OCI-LY3 (cell line): ENCODE data around the gene TCP10L.

Experiments
- H2AFZ ChIP-seq: fragments of 200-600, 300-600 bp; shearing (Covaris generic); 2 replicates; pipeline ENCODE4 v1.6.0; 2014; ENCODE audit warnings: antibody characterized with exemption, low read depth, low read length
- H3K27ac ChIP-seq: fragments of 200-600, 300-600 bp; sonication (generic); 2 replicates; pipeline ENCODE4 v1.5.1; 2014; ENCODE audit warnings: mild to moderate bottlenecking, low read length, moderate library complexity, mixed read lengths
- H3K27me3 ChIP-seq: fragments of 200-600, 300-600 bp; sonication (generic); 2 replicates; pipeline ENCODE4 v1.6.1; 2014; ENCODE audit warnings: low read depth, low read length, mixed read lengths
- H3K36me3 ChIP-seq: fragments of 200-600, 300-600 bp; sonication (generic); replicated peaks from 2 replicates; pipeline ENCODE3; 2014; ENCODE audit warnings: low read depth, low read length, mixed read lengths
- H3K4me1 ChIP-seq: fragments of 300-600, 200-600 bp; sonication (generic); 2 replicates; pipeline ENCODE4 v1.6.1; 2014; ENCODE audit warnings: low read length, mixed read lengths
- H3K4me2 ChIP-seq: fragments of 200-600, 300-600 bp; sonication (generic); 2 replicates; pipeline ENCODE4 v1.6.1; 2014; ENCODE audit warnings: low read length, mixed read lengths
- H3K4me3 ChIP-seq: fragments of 300-600, 200-600 bp; sonication (generic); 2 replicates; pipeline ENCODE4 v1.5.1; 2014; ENCODE audit warnings: antibody characterized with exemption, mild to moderate bottlenecking, low read length, moderate library complexity
- H3K79me2 ChIP-seq: fragments of 300-600, 200-600 bp; shearing (Covaris generic); 2 replicates; pipeline ENCODE4 v1.6.1; 2014; ENCODE audit warnings: mild to moderate bottlenecking, low read length, mixed read lengths
- H3K9ac ChIP-seq: fragments of 300-600, 200-600 bp; shearing (Covaris generic); 2 replicates; pipeline ENCODE4 v1.6.0; 2014; ENCODE audit warnings: mild to moderate bottlenecking, low read length, moderate library complexity
- H3K9me3 ChIP-seq: fragments of 200-600, 300-600 bp; shearing (Covaris generic); 2 replicates; pipeline ENCODE4 v1.6.1; 2014; ENCODE audit warnings: low read length, mixed read lengths; ENCODE audit not compliant: insufficient read depth
- H4K20me1 ChIP-seq: fragments of 200-600, 300-600 bp; sonication (generic); 2 replicates; pipeline ENCODE4 v1.6.1; 2016; ENCODE audit warnings: low read length, mixed read lengths; ENCODE audit not compliant: insufficient read depth
- CTCF ChIP-seq: fragments of 200-600, 300-600 bp; sonication (generic); IDR thresholded peaks from 2 replicates; pipeline ENCODE4 v1.5.1; 2014; ENCODE audit warnings: antibody characterized with exemption, low read length, low read depth
- EZH2phosphoT487 ChIP-seq: fragments of 200-600 bp; shearing (Covaris generic); IDR thresholded peaks from 2 replicates; pipeline ENCODE4 v1.6.1; 2018; ENCODE audit warnings: antibody characterized with exemption, mixed run types, low read depth

Gene TCP10L

GRCh38 chr21:32595431-32595830, 10.1 kb upstream of the TCP10L start:
- Histone ChIP-seq H3K9ac (no peak overlapping the region), H3K4me1 (no peaks in the 10 kb centered on the region), H3K36me3 (peaks cover 5% of the 10 kb centered on the region), H3K9me3 (no peaks in the 10 kb centered on the region), H3K79me2 (no peaks in the 10 kb centered on the region), H3K27ac (no peak overlapping the region), H3K4me2 (no peak overlapping the region), H3K27me3 (no peaks in the 10 kb centered on the region), H3K4me3 (no peak overlapping the region), H2AFZ (no peak overlapping the region), H4K20me1 (no peaks in the 10 kb centered on the region)
- TF ChIP-seq CTCF: no peak
- TF ChIP-seq EZH2phosphoT487: no peak

- no peak overlapping the region for H3K9ac ChIP-seq
- no peaks in the 10 kb centered on the region for H3K27me3 ChIP-seq
- H3K4me3 ChIP-seq: no peak overlapping the region
- no peak for TF ChIP-seq EZH2phosphoT487
- TF ChIP-seq CTCF: no peak
- no peaks in the 10 kb centered on the region for H3K36me3 ChIP-seq
- H3K4me2 ChIP-seq: no peak overlapping the region
- H4K20me1 ChIP-seq: no peaks in the 10 kb centered on the region
- H3K9me3 ChIP-seq: no peaks in the 10 kb centered on the region
- no peak overlapping the region for H3K27ac ChIP-seq
- no peaks in the 10 kb centered on the region for H3K79me2 ChIP-seq
- H2AFZ ChIP-seq: no peak overlapping the region
- H3K4me1 ChIP-seq: no peaks in the 10 kb centered on the region
Measured at GRCh38 chr21:32593690-32594089, 8.4 kb upstream of the TCP10L start.

- H2AFZ ChIP-seq: no peak overlapping the region
- H3K4me2 ChIP-seq: no peak overlapping the region
- H3K4me1 ChIP-seq: no peaks in the 10 kb centered on the region
- H3K9me3 ChIP-seq: no peaks in the 10 kb centered on the region
- H4K20me1 ChIP-seq: no peaks in the 10 kb centered on the region
- H3K27ac ChIP-seq: no peak overlapping the region
- H3K9ac ChIP-seq: no peak overlapping the region
- H3K36me3 ChIP-seq: no peaks in the 10 kb centered on the region
- TF ChIP-seq EZH2phosphoT487 (no peak), CTCF (no peak)
- H3K27me3 ChIP-seq: no peaks in the 10 kb centered on the region
- H3K4me3 ChIP-seq: no peak overlapping the region
- no peaks in the 10 kb centered on the region for H3K79me2 ChIP-seq
Measured at GRCh38 chr21:32592929-32593502, 7.7 kb upstream of the TCP10L start.

GRCh38 chr21:32590130-32590529, 4.8 kb upstream of the TCP10L start:
- Histone ChIP-seq H2AFZ (no peak overlapping the region), H3K27ac (no peak overlapping the region), H4K20me1 (no peaks in the 10 kb centered on the region), H3K36me3 (no peaks in the 10 kb centered on the region), H3K27me3 (no peaks in the 10 kb centered on the region), H3K9me3 (no peaks in the 10 kb centered on the region), H3K4me2 (no peak overlapping the region), H3K4me3 (no peak overlapping the region), H3K4me1 (no peaks in the 10 kb centered on the region), H3K79me2 (no peaks in the 10 kb centered on the region), H3K9ac (no peak overlapping the region)
- TF ChIP-seq EZH2phosphoT487: no peak
- no peak for TF ChIP-seq CTCF
